ENCODE results near the gene KLHL15.

- TF ChIP-seq POLR2AphosphoS5 (IDR thresholded peaks at IDR 0.05; ENCODE audit: low read depth, low read length) (no peak), POU2F2 (IDR thresholded peaks at IDR 0.05; ENCODE audit: low read depth, low read length) (no peak)
Measured at GRCh38 chrX:23999671-24000070, 27.3 kb downstream of the KLHL15 start.
